ENCODE measurements around the gene MFF.

MFF gene

DNA sequence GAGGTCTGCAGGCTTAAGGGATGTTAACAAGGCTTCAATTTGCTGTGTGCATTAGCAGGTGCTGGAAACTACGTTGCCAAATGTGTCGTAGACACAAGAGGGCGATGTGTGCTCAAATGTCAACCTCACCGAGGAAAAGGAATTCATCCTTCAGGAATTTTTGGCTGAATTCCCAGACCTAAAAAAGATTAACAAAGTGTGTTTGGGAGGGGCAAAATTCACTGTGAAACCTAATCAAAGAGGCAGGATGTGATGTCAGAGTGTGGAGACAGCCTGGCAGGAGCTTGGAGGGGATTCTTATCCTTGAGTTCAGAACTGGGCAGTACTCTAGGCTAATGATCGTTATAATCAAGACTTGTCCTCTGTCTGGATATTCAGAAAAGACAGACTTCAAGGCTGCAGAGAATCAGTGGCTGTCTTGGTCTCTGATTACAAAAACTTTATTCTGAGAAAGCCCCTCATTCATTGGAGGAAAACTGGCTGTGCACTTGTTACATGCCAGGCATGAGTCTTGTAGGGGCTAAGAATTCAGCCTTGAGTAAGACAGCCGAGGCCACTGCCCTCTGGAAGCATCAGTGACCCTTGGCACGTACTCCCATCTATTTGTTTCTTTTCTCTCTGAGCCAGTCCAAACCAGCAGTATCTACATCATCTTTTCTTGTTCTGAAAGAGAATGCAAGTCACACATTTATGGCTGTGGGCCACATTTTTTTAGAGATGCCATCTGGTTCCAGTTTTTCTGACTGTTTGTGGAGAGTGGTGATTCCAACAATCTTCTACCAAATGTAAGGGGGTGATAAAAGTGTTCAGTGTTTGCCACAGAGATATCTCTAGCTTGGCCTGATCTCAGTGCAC is 81.4 kb downstream of the MFF start:
- no peak for DNase-seq (ENCODE audit: low read depth in 2 of 2)
